HG02970 (cell line): ENCODE data around the gene CCDC187.

ENCODE experiments used
- ATAC-seq: cut with Tn5 transposase; IDR thresholded peaks from one replicate; pipeline ENCODE4 v1.9.1; 2021; ENCODE audit warnings: mild to moderate bottlenecking, moderate library complexity, moderate number of reproducible peaks; ENCODE audit not compliant: unreplicated experiment, low FRiP score

CCDC187 gene

GRCh38 chr9:136258299-136258625 is 45.6 kb downstream of the CCDC187 start:
- no peak for ATAC-seq

GRCh38 chr9:136257381-136258298 is 46.3 kb downstream of the CCDC187 start:
- ATAC-seq, result no peak

GRCh38 chr9:136255896-136256890 is 47.7 kb downstream of the CCDC187 start:
- no peak for ATAC-seq

GRCh38 chr9:136255166-136255538 is 48.7 kb downstream of the CCDC187 start:
- ATAC-seq, result no peak

- no peak for ATAC-seq
These were observed 49.3 kb downstream of the CCDC187 start for GRCh38 chr9:136254381-136255165.

GRCh38 chr9:136253246-136254130 is 50.4 kb downstream of the CCDC187 start:
- ATAC-seq, result no peak

- ATAC-seq, result no peak
These were observed 51.0 kb downstream of the CCDC187 start for GRCh38 chr9:136252846-136253245.

GRCh38 chr9:136252281-136252680 is 51.6 kb downstream of the CCDC187 start:
- ATAC-seq, result no peak

- ATAC-seq, result no peak
These were observed 52.4 kb downstream of the CCDC187 start for GRCh38 chr9:136251264-136252115.

GRCh38 chr9:136250676-136251075 is 53.2 kb downstream of the CCDC187 start:
- no peak for ATAC-seq

GRCh38 chr9:136249877-136250559 is 53.9 kb downstream of the CCDC187 start:
- ATAC-seq, result no peak

- no peak for ATAC-seq
These were observed 54.7 kb downstream of the CCDC187 start for GRCh38 chr9:136248951-136249876.

- ATAC-seq, result no peak
These were observed 55.8 kb downstream of the CCDC187 start for GRCh38 chr9:136247947-136248637.

- no peak for ATAC-seq
These were observed 56.4 kb downstream of the CCDC187 start for GRCh38 chr9:136247551-136247916.

- ATAC-seq, result no peak
These were observed 56.9 kb downstream of the CCDC187 start for GRCh38 chr9:136246849-136247550.
